HPDE6-E6E7 (cell line): Measurements from ENCODE around the gene UGT1A7.
"Not testable (repeated sequence)": the region's sequence is repeated elsewhere in the genome, so short reads cannot be mapped to it uniquely, and the experiment has no call there.

Source experiments
- DNase-seq: peaks from one replicate; pipeline ENCODE4 v3.0.0; 2011; ENCODE audit warnings: missing footprints; ENCODE audit errors: extremely low spot score

UGT1A7 gene

DNA sequence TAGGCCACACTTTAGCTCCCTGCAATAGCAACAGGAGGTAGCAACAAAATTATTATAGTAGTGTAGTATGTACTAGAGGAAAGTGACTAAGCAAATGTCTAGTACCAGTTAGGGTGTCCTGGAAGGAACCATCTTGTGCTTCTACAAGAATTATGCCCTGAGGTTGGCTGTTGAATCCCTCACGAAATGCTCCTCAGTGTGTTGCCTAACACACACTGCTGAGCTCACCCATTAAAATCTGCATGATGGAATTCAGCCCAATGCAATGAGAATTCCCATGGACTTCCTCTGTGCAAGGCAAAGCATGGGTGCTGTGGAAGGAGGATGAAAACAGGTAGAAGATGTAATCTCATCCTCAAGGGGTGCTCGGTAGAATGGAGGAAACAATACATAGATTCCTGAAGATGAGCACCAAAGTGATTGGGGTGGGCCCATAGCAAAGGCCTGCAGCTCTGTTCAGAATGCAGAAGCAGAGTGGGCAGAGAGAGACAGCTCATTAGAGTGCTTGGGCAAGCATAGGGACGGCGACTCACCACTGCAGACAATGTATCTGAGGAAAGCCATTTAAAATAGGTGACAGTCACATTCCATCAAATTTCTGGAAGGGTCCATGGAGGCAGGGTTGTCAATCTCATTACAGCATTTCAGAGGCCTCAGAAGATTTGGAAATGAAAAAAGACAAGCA, 1.2 kb upstream of the UGT1A7 start:
- no peak for DNase-seq

DNA sequence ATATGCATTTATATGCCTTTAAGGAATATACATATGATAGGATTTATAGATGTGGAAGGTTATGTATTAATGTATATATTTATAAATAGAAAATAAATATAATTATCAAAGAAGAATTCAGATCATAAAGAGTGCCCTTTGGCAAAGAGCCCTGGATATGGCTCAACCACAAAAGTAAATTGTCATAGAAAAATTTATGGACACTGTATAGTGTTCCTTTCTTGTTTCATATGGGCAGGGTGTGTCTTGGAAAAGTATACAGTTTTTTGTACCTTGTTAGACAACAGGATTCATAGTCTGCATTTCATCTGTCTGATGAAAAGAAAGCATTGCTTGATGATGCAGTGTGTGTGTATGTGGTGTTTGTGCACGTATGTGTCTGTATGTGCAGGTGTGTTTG, 2.9 kb downstream of the UGT1A7 start:
- DNase-seq = no peak

DNA sequence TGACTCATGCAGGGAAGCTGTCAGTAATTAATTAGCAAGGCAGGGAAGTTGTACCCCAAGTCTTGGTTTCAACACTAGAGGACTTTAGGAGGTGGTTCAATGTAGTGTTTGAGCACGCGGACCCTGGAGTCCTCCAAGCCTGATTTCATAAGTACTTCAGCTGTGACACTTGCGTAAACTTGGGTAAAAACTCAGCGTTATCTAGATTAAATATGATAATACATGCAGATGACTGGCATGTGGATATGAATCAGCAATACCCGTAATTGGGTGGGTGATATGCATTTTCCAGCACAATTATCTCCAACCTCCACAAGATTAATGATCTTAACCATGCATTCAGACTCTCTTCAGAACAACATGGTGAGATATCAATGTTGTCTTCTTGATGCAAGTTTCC, 5.2 kb downstream of the UGT1A7 start:
- no peak for DNase-seq

DNA sequence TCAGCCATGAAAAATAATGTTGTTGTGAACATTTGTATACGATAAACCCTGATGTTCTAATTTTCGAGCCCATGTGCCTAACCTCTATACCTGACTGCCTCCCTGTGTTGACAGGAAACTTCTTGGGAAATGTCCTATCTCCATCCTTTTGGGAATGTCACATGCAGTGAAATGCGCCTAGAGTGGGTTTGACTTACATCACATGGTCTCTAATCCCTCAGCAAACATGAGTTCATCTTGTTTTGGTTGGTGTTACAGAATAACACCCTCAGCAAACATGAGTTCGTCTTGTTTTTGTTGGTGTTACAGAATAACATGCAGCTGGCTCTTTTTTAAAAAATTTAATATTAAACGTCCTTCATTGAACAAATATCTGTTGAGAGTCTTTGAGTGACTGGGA, 6.6 kb downstream of the UGT1A7 start:
- no peak for DNase-seq

DNA sequence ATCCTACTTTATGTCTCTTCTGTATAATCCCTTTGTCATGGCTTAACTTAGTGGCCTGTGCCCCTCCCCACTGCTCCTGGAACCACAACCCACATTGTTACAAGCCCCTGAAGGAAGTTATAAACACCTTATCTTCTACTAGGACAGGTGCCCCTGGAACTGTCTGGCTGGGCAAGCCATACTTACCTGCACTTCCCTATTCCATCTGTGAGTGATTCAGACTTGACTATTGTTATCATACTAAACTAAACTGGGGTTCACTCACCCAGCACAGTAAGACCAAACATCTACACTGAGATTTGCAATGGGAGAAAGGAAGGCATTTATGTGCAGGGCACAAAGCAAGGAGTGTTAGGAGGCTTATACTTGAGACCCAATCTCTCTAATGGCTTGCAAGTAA, 7.3 kb downstream of the UGT1A7 start:
- DNase-seq = no peak

DNA sequence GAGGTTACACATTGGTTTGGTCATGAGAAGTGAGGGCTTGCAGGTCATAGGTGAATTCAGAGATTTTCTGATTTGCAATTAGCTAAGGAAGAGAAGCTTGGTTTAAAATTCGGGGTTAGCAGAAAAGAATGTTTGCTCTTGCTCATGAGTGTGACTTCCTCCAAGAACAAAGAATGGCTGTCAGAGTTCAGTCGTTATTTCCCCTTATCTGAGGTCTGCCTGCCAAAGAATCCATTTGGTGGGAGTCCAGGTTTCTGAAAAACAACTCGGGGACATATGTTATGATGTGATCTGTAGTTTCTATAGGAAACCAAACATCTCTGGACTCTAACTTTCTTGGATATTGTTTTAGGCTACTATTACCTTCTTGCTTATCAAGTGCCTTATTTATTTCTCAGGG, 7.8 kb downstream of the UGT1A7 start:
- no peak for DNase-seq

DNA sequence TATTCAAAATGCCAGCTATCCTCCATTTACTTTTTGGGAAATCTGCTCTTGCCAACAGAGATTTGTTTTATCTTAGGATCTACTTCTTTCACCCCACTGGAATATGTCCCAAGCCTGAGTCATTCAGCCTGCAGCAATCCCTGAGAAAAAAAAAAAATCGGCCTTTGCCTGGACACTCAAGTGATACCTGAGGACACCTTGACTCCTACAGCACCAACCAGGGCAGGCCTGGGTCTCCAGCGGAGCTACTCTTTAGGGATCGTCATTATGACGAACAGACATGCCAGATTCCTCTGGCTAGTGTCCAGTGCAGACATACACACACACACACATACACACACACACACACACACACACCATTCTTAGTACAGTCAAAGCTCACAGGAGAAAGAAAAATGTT, 8.7 kb downstream of the UGT1A7 start:
- DNase-seq = peak; percentile 74

DNA sequence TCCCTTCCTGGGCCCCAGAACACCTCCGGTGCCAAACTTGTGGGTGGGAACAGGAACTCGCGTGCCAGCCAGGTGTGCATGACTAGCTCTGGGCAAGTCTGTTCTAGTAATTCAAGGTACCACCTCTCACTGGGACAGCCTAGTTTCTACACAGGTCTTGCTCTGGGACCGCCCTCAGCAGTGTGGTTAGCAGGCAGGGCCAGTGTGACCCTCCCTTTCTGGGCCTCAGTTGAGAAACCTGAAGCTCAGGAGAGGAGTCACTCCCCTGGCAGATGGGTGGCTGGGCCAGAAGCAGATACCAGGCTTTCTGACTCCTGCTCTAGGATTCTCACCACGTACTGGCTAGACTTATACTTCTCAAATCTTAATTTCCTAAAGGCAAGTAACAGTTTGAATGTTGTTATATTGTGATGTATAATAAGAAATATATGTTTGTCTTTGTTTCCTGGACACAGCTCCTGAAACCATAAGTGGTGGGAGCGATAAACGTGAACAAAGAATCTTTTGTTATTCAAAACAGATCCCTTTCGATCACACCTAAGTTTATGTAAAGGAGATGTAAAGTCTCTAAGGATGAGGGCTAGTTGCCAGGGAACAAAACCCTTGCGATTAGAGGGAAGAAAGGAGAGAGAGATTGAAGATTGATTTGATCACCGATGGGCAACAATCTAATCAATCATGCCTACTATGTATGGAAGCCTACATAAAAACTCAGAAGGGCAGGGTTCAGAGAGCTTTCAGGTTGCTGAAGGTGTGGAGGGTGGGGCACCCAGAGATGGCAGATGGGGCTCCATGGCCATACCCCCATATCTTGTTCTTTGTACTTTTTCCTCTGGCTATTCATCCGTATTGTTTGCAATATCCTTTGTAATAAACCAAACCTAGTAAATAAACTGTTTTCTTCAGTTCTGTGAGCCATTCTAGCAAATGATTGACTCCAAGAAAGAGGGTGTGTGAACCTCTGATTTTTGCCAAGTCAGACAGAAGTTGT, 10.0 kb downstream of the UGT1A7 start:
- DNase-seq = peak; percentile 97

DNA sequence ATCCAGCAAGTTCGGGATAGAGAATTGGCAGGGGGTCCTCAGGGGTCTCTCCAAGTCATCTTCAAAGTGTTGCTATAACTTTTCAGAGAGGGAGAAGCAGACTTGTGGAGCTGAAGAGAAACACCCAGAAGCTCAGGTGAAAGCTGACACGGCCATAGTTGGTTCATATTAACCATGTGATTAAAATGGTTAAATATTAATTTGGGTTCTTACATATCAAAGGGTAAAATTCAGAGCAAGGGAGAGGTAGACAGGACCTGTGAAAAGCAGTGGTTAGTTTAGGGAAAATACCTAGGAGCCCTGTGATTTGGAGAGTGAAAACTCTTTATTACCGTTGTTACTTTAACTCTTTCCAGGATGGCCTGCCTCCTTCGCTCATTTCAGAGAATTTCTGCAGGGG, 10.9 kb downstream of the UGT1A7 start, which contains the start of gene UGT1A6:
Gene UGT1A6 (plus strand): TSS at position 243 of the 400 bp plus-strand sequence. CDS start 115 bp downstream, at position 358.
- DNase-seq = no peak

DNA sequence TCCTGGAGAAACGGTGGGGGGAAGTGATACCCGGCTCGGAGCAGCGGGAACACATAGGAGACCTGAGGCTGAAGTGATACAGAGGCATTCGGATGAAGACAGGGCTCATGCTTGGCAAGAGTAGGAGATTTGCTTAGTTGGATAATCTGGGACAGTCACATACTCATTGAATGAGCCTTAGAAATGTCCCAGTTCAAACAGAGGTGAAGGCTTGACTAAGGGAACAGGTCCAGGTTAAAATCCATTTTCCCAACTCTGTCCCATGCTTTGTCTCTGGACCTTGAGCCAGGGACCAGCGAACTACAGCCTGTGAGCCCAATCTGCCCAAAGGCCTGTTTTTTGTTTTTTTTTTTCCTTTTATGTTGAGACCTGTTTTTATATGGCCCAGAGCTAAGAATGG, 12.3 kb downstream of the UGT1A7 start:
- DNase-seq = no peak

DNA sequence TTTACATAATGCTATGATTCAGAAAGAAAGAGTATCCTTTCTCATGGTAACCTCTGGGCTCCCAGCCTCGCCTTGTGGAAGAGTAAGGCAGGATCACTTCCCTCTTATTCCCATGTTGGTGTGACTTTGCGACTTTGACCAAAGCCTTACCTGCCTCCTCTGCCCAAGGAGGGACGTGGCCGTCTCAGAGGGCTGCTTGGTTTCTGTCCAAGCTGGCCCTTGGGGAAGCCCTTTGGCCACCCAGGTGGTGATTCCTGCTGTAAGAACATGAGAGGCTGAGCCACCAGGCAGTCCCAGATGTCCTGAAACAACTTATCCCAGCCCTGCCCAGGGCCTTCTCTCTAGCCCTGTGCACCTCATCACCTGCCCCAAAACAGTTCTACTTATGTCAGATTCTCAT, 17.0 kb downstream of the UGT1A7 start:
- DNase-seq = no peak

DNA sequence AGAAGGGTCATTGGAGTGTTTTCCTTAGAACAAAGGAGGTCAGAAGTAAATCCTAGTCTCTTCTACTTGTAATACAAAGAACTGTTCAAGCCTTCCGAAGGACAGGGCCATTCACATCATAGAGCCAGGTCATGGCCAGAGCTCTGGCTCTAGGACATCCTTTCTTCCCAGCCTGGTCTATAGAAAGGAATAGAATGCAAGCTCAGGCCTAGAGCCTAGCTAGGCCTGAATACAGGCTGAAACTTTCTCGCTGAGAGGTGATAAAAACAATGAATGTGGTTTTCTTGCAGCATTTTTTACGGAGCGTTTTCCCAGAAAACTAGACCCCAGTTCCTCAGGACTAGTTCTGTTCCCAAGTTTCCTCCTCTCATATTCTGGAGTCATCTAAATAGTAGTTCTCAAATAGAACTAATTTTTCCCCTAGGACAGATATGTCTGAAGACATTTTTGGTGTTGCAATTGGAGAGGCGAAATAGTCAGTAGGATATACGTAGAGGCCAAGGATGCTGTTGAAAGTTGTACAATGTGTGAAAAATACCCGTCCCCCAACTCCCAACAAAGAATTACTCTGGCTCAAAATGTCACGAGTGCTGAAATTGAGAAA, 17.8 kb downstream of the UGT1A7 start:
- DNase-seq = no peak

DNA sequence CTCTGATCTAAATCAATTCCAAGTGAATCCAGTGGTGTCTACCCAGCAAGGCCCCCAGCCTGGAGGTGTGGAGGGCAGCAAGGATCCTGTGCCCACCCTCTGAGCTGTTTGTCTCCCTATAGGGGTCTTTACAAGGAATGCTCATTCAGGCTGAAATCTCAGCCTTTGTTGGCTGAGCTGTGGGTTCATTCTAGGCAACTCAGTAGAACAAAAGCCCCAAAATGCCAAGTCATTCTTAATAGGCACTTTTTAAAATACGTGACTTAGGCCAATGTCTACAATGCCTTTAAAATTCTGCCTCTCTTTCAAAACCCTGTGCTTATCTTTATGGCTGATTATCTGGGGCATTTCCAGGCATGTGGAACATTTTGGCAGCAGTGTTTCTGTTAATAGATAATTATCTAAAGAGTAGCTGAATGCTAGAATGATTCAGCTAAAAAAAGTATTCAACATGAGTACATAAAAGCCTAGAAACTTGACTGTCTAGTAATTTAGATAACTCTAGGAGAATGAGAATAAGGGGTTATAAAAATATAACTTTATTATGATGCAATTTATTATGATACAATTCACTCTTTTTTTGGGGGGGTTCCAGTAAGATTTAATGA, 18.4 kb downstream of the UGT1A7 start:
- DNase-seq = no peak

DNA sequence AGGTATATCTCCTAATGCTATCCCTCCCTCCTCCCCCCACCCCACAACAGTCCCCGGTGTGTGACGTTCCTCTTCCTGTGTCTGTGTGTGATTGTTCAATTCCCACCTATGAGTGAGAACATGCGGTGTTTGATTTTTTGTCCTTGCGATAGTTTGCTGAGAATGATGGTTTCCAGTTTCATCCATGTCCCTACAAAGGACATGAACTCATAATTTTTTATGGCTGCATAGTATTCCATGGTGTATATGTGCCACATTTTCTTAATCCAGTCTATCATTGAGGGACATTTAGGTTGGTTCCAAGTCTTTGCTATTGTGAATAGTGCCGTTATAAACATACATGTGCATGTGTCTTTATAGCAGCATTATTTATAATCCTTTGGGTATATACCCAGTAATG, 19.1 kb downstream of the UGT1A7 start:
- DNase-seq = not testable (repeated sequence)

DNA sequence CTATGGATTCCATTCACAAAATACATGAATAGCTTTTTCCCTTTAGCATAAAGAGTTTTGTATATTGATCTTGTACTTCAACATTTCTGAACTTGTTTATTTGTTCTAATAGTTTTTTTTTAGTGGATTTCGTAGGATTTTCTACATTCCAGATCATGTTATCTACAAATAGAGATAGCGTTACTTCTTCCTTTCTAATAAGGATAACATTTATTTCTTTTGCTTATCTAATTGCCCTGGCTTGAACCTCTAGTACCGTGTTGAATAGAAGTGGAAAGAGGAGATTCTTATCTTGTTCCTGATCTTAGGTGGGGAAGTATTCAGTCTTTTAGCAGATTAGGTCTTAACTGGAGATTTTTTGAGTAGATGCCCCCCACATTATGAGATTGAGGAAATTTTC, 20.5 kb downstream of the UGT1A7 start:
- no peak for DNase-seq

DNA sequence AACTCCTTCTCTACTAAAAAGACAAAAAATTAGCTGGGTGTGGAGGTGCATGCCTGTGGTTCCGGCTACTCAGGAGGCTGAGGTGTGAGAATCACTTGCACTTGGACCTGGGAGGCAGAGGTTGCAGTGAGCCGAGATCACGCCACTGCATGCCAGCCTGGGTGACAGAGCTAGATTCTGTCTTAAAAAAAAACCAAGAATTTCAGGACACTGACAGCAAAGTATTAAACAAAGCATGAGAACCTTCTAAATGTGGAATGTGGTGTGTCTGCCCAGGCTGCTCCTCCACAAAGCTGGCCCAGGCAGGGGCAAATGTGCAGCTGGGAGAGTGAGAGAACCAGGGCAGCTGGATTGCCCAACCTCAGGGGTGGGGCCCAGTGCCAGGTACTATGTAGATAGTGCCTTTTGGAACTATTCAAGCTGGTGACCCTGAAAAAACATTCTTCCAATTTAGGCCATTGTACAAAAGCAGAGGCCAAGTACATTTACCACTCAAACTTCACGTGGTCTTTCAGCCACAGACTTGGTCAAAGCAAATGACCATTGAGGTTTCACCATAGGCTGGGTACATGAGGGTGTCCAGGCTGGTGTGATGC, 24.3 kb downstream of the UGT1A7 start:
- DNase-seq = no peak

DNA sequence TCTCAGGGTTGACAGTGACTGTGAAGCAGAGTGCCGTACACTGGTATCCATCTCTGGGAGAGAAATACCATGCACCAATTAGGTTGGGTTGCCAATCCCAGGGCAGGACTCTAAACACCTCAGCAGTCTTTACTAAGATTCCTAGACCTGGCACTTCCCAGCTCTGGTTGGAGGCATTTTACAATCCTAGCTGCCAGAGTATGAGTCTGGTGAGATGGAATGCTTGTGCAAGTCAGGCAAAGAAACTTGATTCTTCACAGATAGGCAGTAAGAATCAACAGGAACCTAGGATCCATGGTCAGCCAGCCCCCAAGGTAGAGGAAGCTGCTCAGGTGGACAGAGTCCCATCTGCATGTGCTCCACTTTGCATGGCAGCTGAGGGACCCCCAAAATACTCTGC, 25.0 kb downstream of the UGT1A7 start:
- no peak for DNase-seq

DNA sequence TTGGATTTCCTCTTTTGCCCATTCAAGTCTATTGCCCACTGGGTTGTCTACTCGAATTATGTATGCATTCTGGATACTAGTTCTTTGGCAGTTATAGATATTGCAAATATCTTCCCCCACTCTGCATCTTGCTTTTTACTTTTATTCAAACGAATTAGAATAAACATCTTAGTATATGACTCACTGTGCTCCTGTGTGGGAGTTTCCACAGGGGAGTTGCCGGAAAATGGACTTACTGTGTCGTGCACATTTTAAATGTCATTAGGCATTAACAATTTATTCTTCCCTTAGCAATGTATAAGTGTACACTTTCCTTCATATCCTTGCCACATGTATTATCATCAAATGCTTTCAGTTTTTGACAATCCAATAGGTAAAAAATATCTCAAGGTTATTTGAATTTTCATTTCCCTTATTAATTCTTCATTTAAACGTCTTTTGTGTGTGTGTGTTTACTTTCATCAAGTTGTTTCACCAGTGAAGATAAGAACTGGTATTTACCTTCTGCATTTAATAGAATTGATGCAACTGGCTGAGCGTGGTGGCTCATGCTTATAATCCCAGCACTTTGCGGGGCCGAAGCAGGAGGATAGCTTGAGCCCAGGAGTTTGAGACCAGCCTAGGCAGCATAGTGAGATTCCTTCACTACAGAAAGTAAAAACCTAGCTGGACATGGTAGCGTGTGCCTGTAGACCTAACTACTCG, 26.4 kb downstream of the UGT1A7 start:
- DNase-seq = no peak

DNA sequence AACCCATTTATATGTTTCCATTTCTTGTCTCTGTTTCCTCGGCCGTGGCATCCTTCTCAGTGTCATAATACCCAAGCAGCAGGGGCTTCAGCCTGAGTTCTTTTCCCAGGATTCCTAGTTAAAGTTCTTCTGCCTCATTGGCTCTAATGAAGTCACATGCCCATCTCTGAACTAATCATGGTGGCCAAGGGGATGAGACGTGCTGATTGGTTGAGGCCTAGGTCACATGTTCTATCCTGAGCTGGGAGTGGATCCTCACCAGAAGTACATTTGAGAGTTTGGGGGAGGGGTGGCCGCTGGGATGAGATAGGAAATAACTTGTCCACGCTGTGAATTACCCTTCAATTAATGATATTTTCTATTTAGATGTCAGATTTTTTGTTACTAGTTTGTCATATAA, 27.2 kb downstream of the UGT1A7 start:
- no peak for DNase-seq

DNA sequence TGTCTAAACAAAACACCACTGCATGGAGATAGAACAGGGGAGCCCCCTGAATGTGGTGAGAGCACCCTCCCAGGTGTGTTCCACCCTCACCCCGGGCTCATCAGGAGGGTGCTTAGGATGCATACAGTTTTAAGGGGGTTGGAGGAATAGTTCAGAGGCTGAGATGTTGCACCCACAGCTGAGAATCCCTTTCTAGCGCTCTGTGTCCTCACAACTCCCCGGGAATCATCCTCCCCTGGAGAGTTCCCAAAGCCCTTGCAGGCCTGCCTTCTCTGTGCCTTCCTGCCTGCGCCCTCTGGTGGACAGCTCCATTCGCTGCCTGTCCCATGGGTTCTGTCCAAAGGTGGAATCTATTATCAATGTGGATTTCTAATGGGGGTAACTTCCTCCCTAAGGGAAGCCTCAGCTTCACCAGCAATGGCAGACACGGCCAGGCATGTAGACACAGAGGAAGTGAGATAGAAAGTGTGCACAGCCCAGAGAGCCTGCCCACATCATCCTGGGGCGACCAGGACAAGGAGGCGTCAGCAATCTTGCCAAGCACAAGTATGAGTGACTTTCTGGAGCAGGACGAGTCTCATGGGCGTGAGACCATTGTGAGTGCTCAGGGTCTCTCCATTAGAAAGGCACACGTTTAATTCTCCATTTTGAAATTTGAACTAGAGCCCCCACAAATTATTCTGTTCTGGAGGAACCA, 29.8 kb downstream of the UGT1A7 start:
- peak; percentile 63 for DNase-seq
